ENCODE measurements around the gene PARD3.
"Not testable (repeated sequence)": the region's sequence is repeated elsewhere in the genome, so short reads cannot be mapped to it uniquely, and the experiment has no call there.

The PARD3 gene

DNA sequence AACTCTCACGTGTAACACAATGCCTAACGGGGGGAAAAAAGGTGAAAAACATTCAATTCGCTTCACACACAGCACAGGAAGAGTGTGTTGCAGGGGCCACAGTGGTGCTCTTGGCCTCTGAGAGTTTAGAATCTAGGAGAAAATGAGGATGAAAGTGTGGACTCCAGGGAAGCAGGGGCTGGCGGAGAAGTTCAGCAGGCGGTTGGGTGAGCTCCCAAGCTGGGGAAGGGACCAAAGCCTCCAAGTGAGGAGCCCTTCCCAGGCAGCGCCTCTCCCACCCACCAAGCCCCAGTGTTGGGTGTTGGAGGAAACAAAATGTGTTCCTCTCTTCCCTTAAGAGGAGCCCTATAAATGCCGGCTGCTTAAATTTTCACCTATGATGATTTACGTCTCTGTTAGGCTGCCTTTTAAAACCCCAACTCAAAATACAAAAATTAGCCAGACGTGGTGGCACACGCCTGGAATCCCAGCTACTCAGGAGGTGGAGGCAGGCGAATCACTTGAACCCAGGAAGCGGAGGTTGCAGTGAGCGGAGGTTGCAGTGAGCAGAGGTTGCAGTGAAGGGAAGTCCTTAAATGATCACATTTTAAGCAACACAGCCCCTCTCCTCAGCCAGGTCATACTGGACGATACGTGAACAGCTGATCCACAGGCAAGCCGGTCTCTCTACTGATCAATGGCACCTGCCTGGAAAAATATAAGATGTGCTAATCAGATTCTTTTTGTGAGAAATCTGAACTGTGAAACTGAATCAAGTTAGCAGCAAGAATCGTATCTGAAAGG, 735.2 kb downstream of the PARD3 start:
- no peak for FAIRE-seq

DNA sequence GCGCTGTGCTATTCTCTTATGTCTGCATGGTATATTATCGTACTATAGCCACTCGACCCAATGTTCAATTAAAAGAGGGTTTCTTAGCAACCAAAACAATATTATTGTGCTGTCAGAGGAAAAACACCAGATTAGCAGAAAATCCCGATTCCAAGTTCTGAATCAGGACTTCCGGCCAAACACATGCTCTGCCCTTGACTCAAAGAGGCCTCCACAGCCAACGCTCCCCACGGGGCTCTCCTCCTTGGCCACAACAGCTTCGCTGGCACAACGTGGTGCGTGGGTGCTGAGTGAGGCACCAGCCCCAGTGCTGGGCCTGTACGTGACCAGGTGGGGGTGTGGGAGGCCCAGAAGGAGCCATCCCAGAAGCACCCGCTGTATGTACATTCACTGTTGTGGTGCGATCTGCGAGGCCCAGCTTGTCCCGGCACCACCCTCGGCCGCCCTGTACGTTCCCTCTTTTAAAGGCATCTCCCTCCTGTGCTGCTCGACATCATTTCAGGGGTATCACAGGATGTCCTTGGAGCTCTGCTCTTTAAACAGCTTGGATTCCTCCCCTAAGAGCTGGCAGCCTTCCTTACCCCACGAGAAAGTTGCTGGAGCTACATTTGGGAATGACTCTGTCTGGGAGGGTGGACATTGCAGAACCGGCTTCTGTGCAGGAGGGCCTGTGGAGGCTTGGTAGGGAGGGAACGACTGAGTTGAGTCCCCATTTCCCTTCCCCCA, 736.2 kb downstream of the PARD3 start:
- no peak for FAIRE-seq

GRCh38 chr10:34078017-34078744, 736.9 kb downstream of the PARD3 start:
- FAIRE-seq: no peak

- FAIRE-seq: no peak
Observed at GRCh38 chr10:34076443-34076842, 738.7 kb downstream of the PARD3 start.

DNA sequence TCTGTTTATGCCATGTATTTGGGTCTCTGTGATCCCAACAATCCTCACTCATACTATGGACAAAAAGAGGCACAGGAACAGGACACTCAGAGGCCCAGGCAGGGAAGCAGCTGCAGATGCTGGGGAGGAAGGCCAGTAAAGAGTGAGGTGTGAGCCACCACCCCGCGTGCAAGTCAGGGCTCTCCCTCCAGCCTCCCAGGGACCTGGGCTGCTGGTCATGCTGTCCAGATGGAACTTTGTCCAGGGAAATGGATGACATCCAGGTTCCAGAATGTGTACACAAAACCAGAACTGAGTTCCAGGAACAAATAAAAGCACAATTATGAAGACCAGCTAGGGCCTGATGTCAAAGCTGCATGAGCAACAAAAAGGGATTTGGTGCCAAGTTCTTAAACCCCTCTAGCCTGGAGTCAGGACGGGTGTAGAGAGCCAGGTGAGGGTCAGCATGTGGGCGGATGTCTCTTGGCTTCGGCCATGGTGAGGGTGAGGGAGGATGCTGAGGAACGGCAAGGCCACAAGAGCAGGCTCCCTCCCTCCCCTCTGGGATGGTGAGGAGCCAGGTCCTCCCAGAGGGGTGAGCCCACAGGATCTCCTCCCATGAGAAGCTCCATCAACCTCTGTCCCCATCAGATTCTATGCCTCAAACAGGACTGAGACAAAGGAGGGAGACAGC, 739.7 kb downstream of the PARD3 start:
- FAIRE-seq: no peak

- no peak for FAIRE-seq
Observed at GRCh38 chr10:34074051-34074450, 741.0 kb downstream of the PARD3 start.

DNA sequence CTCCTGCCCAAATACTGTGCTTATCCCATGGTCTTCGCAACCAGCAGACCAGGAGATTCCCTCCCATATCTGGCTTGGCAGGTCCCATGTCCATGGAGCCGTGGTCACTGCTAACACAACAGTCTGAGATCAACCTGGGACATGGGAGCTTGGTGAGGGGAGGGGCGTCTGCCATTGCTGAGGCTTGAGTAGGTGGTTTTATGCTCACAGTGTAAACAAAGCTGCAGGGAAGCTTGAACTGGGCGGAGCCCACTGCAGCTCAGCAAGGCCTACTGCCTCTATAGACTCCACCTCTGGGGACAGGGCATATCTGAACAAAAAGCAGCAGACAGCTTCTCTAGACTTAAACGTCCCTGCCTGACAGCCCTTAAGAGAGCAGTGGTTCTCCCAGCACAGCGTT, 747.4 kb downstream of the PARD3 start:
- not testable (repeated sequence) for FAIRE-seq

DNA sequence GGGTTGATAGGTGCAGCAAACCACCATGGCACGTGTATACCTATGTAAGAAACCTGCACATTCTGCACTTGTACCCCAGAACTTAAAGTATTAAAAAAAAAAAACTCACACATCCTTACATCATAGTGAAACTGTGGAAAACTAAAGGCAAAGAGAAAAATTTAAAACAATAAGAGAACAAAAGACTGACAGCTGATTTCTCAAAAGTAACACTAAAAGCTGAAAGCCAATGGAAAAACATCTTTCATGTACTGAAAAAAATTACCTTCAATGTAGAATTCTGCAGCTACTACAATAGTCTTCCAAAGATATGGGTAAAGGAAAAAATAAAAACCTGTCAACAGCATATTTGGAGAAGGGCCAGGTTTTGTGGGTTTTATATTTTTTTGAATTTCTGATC, 751.5 kb downstream of the PARD3 start:
- FAIRE-seq: no peak

DNA sequence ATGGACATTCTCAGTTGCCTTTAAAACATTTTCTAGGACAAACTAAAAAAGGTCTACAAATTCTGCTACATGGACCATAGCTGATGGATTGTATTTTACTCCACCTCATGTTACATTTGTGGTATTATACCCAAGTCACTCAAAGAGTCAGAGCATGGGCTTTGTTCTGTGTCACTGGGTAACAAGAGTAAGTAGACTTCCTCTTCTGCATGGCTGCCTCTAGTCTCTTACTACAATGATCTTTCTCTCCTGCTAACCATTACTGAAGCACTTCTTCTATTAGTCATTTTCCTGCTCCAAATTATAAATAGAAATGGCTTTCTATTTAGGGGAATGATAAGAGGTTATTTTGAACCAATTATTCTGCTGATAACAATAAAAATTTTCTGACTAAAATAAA, 753.3 kb downstream of the PARD3 start:
- no peak for FAIRE-seq

Data from A204.1 (cell line).